T-helper 17 cell (primary cell): ENCODE measurements around the gene GADD45B. TPM values are rescaled to one million over a fixed set of nuclear protein-coding genes. Genes with fewer than 3 reads are reported as not detected.
A peak's percentile ranks its signal among the peaks of the same experiment; 100 is the strongest.
"Not testable (repeated sequence)": the region's sequence is repeated elsewhere in the genome, so short reads cannot be mapped to it uniquely, and the experiment has no call there.

Source experiments
- ATAC-seq: fragments of 150-1000 bp; cut with Tn5 transposase; 2 replicates; pipeline ENCODE4 v1.10.0; 2021; ENCODE audit warnings: mild to moderate bottlenecking, moderate library complexity
- DNase-seq, 3 donors: peaks; one replicate each; pipeline versions ENCODE4 v3.0.0 to v3.0.0-alpha.2; 2020 to 2021
- H3K9me3 ChIP-seq: one replicate; pipeline ENCODE4 v1.7.0; 2013; ENCODE audit warnings: low read length, mild to moderate bottlenecking; ENCODE audit not compliant: control insufficient read depth, poor library complexity, severe bottlenecking
- H3K27ac Mint-ChIP-seq: one replicate; pipeline ENCODE4 v1.8.0; 2022; ENCODE audit warnings: mild to moderate bottlenecking, moderate library complexity, mixed read lengths
- H3K27me3 Mint-ChIP-seq: one replicate; pipeline ENCODE4 v1.8.0; 2022; ENCODE audit warnings: mixed read lengths
- H3K36me3 Mint-ChIP-seq: one replicate; pipeline ENCODE4 v1.8.0; 2022; ENCODE audit warnings: low read depth, mixed read lengths
- H3K4me1 Mint-ChIP-seq: one replicate; pipeline ENCODE4 v1.8.0; 2022; ENCODE audit warnings: mild to moderate bottlenecking, mixed read lengths
- H3K4me3 Mint-ChIP-seq: one replicate; pipeline ENCODE4 v1.8.0; 2022; ENCODE audit warnings: mild to moderate bottlenecking, moderate library complexity, mixed read lengths
- total RNA-seq, 4 donors: library from RNA in 2 of 4; stranded (reverse) in 2 of 4; gene quantifications; one replicate each; pipeline ENCODE4 v1.2.3 and lab custom pipeline; 2022 to 2026

The GADD45B gene
- total RNA-seq, 2 donors from 2014 or later, result 120 to 135 TPM

DNA sequence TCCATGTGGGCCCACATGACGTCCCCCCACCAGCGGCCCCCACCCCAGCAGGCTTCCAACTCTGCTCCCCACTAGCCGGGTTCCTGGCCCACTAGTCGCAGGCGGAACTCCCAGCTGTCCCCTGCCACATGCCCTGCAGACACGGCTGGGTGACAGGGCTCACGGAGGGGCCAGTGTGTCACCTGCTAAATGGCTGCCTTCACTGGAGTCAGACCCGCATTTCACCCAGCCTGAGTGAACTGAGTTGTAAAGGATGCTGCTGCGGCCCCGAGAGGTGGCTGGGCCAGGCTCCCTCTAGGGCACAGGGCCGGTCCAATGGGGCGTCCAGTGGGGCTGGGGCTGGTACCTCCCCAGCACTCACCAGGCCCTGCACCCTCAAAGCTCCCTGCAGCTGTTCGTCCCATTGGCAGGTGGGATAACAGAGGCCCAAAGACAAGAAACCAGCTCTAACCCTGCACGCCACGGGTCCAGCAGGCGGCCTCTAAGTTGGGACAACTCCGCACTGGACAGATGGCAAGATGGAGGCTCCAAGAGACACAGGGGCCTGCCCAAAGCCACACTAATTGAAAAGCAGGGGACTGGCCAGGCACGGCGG lies 22.4 kb upstream of the GADD45B start:
- Mint-ChIP-seq H3K4me1 (peaks cover 17% of the 10 kb centered on the region), H3K36me3 (no peaks in the 10 kb centered on the region), H3K27ac (peak overlapping the region; percentile 62), H3K4me3 (no peak overlapping the region), H3K27me3 (no peaks in the 10 kb centered on the region)
- H3K9me3 ChIP-seq, result no peaks in the 10 kb centered on the region
- DNase-seq (no peak), ATAC-seq (no peak)

- no peaks in the 10 kb centered on the region for H3K36me3 Mint-ChIP-seq
- H3K27ac Mint-ChIP-seq, result peak overlapping the region; percentile 89
- no peak for ATAC-seq
These were observed 21.5 kb upstream of the GADD45B start for GRCh38 chr19:2454199-2454961.

DNA sequence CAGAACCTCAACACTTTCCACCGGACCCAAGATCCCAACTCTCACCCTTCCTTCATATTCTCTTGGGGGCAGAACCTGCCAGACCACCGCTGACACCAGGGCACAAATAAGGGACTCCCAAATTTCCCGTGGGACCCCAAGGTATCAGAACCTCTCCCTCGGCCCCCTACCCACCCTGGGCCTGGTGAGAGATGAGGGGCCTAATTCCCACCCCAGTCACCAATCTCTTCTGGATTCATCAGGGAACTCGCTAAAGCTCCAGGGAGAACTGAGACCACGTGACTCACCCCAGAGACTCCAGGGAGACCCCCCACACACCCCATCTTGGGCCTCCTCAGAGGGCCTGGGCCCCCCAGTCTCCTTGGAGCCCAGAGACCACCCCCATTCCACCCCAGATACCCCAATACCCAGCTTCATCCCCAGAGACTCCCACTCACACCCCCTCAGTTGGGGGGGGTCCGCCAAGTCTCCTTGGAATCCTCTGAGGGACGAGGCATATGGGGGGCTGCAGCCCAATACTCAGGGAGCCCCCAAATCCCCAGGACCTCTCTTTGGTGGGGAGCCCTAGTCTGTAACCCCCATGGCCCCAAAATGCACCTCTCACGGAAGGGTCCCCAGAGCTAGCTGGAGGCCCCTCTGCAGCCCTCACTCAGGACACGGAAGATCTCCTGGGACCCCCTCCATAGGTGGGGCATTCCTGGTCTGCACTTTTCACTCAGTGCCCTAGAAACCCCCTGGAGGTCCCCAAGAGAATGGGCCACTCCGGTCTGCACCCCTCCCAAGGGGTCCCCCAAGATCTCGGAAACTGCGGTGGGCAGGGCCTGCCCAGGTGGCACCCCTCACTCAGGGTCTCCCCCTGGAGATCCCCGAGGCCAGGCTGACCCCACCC lies 20.7 kb upstream of the GADD45B start:
- H3K9me3 ChIP-seq, result no peaks in the 10 kb centered on the region
- ATAC-seq (no peak), DNase-seq (no peak)
- H3K36me3 Mint-ChIP-seq, result no peaks in the 10 kb centered on the region
- peak overlapping the region; percentile 89 for H3K27ac Mint-ChIP-seq
- H3K4me3 Mint-ChIP-seq, result peak overlapping the region; percentile 87
- peaks cover 17% of the 10 kb centered on the region for H3K4me1 Mint-ChIP-seq
- no peaks in the 10 kb centered on the region for H3K27me3 Mint-ChIP-seq

More at GRCh38 chr19:2454199-2454961, 21.5 kb upstream of the GADD45B start:
- H3K4me1 Mint-ChIP-seq, result peaks cover 17% of the 10 kb centered on the region
- H3K9me3 ChIP-seq, result no peaks in the 10 kb centered on the region
- no peak for DNase-seq
- H3K4me3 Mint-ChIP-seq, result peak overlapping the region; percentile 87
- H3K27me3 Mint-ChIP-seq, result no peaks in the 10 kb centered on the region

DNA sequence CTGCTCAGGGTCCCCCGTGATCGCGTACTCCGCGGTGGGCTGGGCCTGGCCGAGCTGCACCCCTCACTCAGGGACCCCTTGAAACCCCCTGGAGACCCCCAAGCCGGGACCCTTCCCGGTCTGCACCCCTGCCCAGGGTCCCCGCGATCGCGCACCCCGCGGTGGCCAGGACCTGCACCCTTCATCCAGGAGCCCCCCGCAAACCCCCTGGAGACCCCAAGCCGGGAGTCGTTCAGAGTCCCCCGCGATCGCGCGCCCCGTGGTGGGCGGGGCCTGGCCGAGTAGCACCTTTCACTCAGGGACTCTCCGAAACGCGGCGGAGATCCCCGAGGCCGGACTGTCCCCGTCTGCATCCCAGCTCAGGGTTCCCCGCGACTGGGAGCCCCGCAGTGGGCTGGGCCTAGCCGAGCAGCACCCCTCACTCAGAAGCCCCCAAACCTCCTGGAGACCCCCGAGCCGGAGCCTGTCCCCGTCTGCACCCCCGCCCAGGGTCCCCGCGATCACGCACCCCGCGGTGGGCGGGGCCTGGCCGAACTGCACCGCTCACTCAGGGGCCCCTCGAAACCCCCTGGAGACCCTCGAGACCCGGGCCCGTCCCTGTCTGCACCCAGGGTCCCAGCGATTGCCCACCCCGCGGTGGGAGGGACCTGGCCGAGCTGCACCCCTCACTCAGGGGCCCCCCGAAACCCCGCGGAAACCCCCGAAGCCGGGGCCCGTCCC lies 19.9 kb upstream of the GADD45B start:
- peak overlapping the region; percentile 87 for H3K4me3 Mint-ChIP-seq
- H3K36me3 Mint-ChIP-seq, result no peaks in the 10 kb centered on the region
- DNase-seq (peak; percentile 48 to 58 (median 56)), ATAC-seq (peak; percentile 64)
- no peaks in the 10 kb centered on the region for H3K27me3 Mint-ChIP-seq
- H3K9me3 ChIP-seq, result no peaks in the 10 kb centered on the region
- peak overlapping the region; percentile 89 for H3K27ac Mint-ChIP-seq
- peaks cover 17% of the 10 kb centered on the region for H3K4me1 Mint-ChIP-seq

DNA sequence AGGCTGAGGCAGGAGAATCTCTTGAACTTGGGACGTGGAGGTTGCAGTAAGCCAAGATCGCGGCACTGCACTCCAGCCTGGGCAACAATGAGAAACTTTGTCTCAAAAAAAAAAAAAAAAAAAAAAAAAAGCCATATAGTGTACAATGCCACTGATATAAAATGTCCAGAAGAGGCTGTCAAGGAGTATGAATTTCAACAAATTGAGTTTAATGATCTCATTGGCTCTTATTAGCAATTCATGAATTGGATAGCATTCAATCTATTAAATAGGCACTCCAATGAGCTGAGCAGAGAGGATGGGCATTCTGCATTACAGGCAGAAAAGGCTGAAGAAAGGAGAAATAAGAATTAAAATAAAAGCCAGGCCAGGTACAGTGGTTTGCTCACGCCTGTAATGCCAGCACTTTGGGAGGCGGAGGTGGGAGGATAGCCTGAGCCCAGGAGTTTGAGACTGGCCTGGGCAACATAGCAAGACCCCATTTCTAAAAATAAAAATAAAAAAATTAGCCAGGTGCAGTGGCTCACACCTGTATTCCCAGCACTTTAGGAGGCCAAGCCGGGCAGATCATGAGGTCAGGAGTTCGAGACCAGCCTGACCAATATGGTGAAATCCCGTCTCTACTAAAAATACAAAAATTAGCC lies 18.4 kb upstream of the GADD45B start:
- no peaks in the 10 kb centered on the region for H3K9me3 ChIP-seq
- Mint-ChIP-seq H3K27ac (peak overlapping the region; percentile 92), H3K4me3 (peak overlapping the region; percentile 84), H3K36me3 (no peaks in the 10 kb centered on the region), H3K27me3 (no peaks in the 10 kb centered on the region), H3K4me1 (peaks cover 22% of the 10 kb centered on the region)
- no peak for DNase-seq
- ATAC-seq, result no peak

DNA sequence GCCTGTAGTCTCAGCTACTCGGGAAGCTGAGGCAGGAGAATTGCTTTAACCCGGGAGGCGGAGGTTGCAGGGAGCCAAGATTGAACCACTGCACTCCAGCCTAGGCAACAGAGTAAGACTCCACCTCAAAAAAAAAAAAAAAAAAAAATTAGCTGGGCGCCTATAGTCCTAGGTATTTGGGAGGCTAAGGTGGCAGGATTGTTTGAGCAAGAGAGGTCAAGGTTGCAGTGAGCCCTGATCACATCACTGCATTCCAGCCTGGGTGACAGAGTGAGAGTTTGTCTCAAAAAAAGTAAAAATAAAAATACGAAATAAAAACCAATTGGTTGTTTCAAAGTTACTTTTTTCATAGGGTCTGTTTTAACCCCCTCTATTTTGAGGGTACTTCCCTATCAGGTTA lies 17.9 kb upstream of the GADD45B start:
- no peak for ATAC-seq
- Mint-ChIP-seq H3K4me3 (no peak overlapping the region), H3K27me3 (no peaks in the 10 kb centered on the region), H3K27ac (no peak overlapping the region), H3K36me3 (no peaks in the 10 kb centered on the region), H3K4me1 (peaks cover 22% of the 10 kb centered on the region)
- no peak for DNase-seq
- H3K9me3 ChIP-seq, result no peaks in the 10 kb centered on the region

- ATAC-seq, H3K27ac Mint-ChIP-seq, H3K9me3 ChIP-seq, H3K36me3 Mint-ChIP-seq, H3K4me3 Mint-ChIP-seq, H3K27me3 Mint-ChIP-seq, DNase-seq: not testable (repeated sequence)
- H3K4me1 Mint-ChIP-seq, result peaks cover 22% of the 10 kb centered on the region
These were observed 17.2 kb upstream of the GADD45B start for GRCh38 chr19:2458776-2459175.

GRCh38 chr19:2460245-2460644 lies 15.7 kb upstream of the GADD45B start:
- no peak for DNase-seq
- Mint-ChIP-seq H3K27me3 (no peaks in the 10 kb centered on the region), H3K27ac (no peak overlapping the region), H3K36me3 (no peaks in the 10 kb centered on the region), H3K4me1 (peaks cover 16% of the 10 kb centered on the region), H3K4me3 (peak overlapping the region; percentile 12)
- no peak for ATAC-seq
- H3K9me3 ChIP-seq, result no peaks in the 10 kb centered on the region

DNA sequence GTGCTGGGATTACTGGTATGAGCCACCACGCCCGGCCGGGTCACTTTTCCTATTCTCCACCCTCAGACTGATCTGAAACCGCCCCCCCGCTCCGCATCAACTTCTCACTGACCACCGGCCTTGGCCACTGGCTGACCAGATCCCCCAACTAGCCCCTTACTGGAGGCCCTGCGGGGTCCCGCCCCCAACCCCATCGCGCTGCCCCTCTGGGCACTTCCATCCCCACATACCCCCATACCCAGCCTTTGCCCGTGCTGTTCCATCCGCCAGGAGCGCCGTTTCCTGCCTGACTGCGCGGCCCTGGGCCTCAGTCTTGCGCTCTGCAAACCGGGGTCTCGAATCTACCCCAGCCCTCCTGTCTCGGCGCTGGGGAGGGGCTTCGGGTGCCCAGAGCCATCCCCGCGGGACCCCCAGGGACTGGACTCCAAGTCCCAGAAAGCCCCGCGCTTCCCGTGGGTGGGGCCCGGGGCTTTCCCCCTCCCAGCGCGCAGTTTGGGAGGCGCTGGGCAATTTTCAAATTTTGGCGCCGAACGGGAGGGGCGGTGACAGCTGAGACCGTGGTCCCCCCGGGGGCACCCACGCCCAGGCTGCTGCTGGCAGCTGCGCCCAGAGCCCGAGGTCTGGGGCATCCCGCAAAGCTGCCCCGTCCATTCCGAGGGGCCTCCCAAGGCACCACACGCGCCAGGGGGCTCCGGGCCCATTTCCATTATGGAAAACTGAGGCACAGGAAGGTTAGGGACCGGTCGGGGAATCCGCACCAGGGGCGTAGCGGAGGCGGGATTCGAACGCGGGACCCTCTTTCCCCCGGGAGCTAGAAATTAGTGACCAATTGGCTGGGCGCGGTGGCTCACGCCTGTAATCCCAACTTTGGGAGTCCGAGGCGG lies 13.9 kb upstream of the GADD45B start:
- H3K27me3 Mint-ChIP-seq, result no peaks in the 10 kb centered on the region

GRCh38 chr19:2462635-2463421 lies 13.1 kb upstream of the GADD45B start:
- ATAC-seq (no peak), DNase-seq (no peak)
- H3K27ac Mint-ChIP-seq, result no peak overlapping the region
- H3K4me3 Mint-ChIP-seq, result no peak overlapping the region
- H3K4me1 Mint-ChIP-seq, result peaks cover 9% of the 10 kb centered on the region
- H3K9me3 ChIP-seq, result no peaks in the 10 kb centered on the region
- no peaks in the 10 kb centered on the region for H3K36me3 Mint-ChIP-seq
- no peaks in the 10 kb centered on the region for H3K27me3 Mint-ChIP-seq

More for the DNA sequence above, 13.9 kb upstream of the GADD45B start:
- Mint-ChIP-seq H3K27ac (no peak overlapping the region), H3K36me3 (no peaks in the 10 kb centered on the region), H3K4me3 (peak overlapping the region; percentile 87), H3K4me1 (peaks cover 12% of the 10 kb centered on the region)
- peak; percentile 85 for ATAC-seq
- DNase-seq, result peak; percentile 34 to 43 (median 35)
- H3K9me3 ChIP-seq, result no peaks in the 10 kb centered on the region

GRCh38 chr19:2463694-2464093 lies 12.2 kb upstream of the GADD45B start:
- not testable (repeated sequence) for ATAC-seq, DNase-seq, H3K36me3 Mint-ChIP-seq, H3K4me1 Mint-ChIP-seq, H3K27me3 Mint-ChIP-seq, H3K9me3 ChIP-seq, H3K27ac Mint-ChIP-seq, H3K4me3 Mint-ChIP-seq
